LNCaP clone FGC (cell line): Measurements from ENCODE around the gene C1QTNF7.

ENCODE experiments used
- DNase-seq: peaks from one replicate; pipeline ENCODE4 v3.0.0-alpha.2; 2011; ENCODE audit warnings: low read depth
- H3K4me3 ChIP-seq: 2 replicates; pipeline ENCODE4 v1.5.1; 2011; ENCODE audit warnings: mild to moderate bottlenecking, low read depth, low read length, control low read depth
- TF ChIP-seq, protein P1 (sequence below): IDR thresholded peaks from 2 replicates; pipeline ENCODE4 v1.5.1; 2012; ENCODE audit warnings: mild to moderate bottlenecking; ENCODE audit not compliant: control insufficient read depth, insufficient read depth; ENCODE audit errors: extremely low read depth

C1QTNF7 gene

DNA sequence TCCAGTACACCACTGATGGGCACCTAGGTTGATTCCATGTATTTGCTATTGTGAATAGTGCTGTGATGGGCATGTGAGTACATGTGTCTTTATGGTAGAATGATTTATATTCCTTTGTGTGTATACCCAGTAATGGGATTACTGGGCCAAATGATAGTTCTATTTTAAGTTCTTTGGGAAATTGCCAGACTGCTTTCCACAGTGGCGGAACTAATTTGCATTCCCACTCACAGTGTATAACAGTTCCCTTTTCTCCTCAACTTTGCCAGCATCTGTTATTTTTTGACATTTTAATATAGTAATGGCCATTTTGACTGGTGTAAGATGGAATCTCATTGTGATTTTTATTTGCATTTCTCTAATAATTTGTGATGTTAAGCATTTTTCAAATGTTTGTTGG is 67.8 kb downstream of the C1QTNF7 start:
- H3K4me3 ChIP-seq: no peak overlapping the region
- DNase-seq: no peak
- TF ChIP-seq, protein P1, sequence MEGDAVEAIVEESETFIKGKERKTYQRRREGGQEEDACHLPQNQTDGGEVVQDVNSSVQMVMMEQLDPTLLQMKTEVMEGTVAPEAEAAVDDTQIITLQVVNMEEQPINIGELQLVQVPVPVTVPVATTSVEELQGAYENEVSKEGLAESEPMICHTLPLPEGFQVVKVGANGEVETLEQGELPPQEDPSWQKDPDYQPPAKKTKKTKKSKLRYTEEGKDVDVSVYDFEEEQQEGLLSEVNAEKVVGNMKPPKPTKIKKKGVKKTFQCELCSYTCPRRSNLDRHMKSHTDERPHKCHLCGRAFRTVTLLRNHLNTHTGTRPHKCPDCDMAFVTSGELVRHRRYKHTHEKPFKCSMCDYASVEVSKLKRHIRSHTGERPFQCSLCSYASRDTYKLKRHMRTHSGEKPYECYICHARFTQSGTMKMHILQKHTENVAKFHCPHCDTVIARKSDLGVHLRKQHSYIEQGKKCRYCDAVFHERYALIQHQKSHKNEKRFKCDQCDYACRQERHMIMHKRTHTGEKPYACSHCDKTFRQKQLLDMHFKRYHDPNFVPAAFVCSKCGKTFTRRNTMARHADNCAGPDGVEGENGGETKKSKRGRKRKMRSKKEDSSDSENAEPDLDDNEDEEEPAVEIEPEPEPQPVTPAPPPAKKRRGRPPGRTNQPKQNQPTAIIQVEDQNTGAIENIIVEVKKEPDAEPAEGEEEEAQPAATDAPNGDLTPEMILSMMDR: no peak
